Thoracic aorta (tissue), 2 donors: ENCODE measurements around the gene SEC61A1. TPM values are rescaled to one million over a fixed set of nuclear protein-coding genes. Genes with fewer than 3 reads are reported as not detected.

Experiments used
- ATAC-seq: fragments of 150-250 bp; one replicate; pipeline ENCODE4 v1.8.0; 2017; ENCODE audit warnings: low read depth; ENCODE audit not compliant: insufficient number of reproducible peaks, low FRiP score
- DNase-seq: peaks from one replicate; pipeline ENCODE4 v3.0.0-alpha.2; 2020; ENCODE audit warnings: low spot score
- H3K27ac ChIP-seq, 2 donors: fragments of 200-600 bp; sonication (generic); 1 replicate in 1 of 2; 2 replicates in 1 of 2; pipeline ENCODE4 v1.5.1; 2016; ENCODE audit warnings: mild to moderate bottlenecking in 2 of 2, moderate library complexity in 2 of 2
- H3K27me3 ChIP-seq: fragments of 200-600 bp; sonication (generic); replicated peaks from 2 replicates; pipeline ENCODE4 v1.6.0; 2016; ENCODE audit warnings: mild to moderate bottlenecking; ENCODE audit not compliant: insufficient read depth
- H3K36me3 ChIP-seq: fragments of 200-600 bp; sonication (generic); one replicate; pipeline ENCODE4 v1.5.1; 2016
- H3K4me1 ChIP-seq, 2 donors: fragments of 200-600 bp; sonication (generic); 1 replicate in 1 of 2; 2 replicates in 1 of 2; pipeline versions ENCODE4 v1.5.1 to v1.6.0; 2016; ENCODE audit warnings: low read depth in 2 of 2, mild to moderate bottlenecking in 1 of 2; ENCODE audit not compliant: control insufficient read depth in 1 of 2
- H3K4me3 ChIP-seq: fragments of 200-600 bp; sonication (generic); 2 replicates; pipeline ENCODE4 v1.5.1; 2016; ENCODE audit warnings: mild to moderate bottlenecking
- H3K9me3 ChIP-seq: fragments of 200-600 bp; sonication (generic); 2 replicates; pipeline ENCODE4 v1.5.1; 2016
- total RNA-seq, 2 donors: library from RNA; depleted of rRNA; stranded (reverse); fragments of >200 nt; gene quantifications; one replicate each; pipeline versions ENCODE4 v1.1.0 to v1.2.3, GENCODE V29; 2016
- TF ChIP-seq, protein P1 (sequence below): fragments of 200-600 bp; sonication (generic); IDR thresholded peaks from one replicate; pipeline ENCODE4 v1.5.1; 2019; ENCODE audit warnings: antibody characterized with exemption

SEC61A1 gene
- total RNA-seq, 2 donors from 2014 or later = 149 to 182 TPM

- Histone ChIP-seq H3K27ac (no peak overlapping the region), H3K4me1 (peaks cover 0 to 4% of the 10 kb centered on the region in 2 donors), H3K9me3 (no peaks in the 10 kb centered on the region), H3K36me3 (peaks cover 91% of the 10 kb centered on the region), H3K27me3 (no peaks in the 10 kb centered on the region), H3K4me3 (no peak overlapping the region)
- ATAC-seq = no peak
- DNase-seq = no peak
- TF ChIP-seq, protein P1, sequence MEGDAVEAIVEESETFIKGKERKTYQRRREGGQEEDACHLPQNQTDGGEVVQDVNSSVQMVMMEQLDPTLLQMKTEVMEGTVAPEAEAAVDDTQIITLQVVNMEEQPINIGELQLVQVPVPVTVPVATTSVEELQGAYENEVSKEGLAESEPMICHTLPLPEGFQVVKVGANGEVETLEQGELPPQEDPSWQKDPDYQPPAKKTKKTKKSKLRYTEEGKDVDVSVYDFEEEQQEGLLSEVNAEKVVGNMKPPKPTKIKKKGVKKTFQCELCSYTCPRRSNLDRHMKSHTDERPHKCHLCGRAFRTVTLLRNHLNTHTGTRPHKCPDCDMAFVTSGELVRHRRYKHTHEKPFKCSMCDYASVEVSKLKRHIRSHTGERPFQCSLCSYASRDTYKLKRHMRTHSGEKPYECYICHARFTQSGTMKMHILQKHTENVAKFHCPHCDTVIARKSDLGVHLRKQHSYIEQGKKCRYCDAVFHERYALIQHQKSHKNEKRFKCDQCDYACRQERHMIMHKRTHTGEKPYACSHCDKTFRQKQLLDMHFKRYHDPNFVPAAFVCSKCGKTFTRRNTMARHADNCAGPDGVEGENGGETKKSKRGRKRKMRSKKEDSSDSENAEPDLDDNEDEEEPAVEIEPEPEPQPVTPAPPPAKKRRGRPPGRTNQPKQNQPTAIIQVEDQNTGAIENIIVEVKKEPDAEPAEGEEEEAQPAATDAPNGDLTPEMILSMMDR = no peak
These were observed 12.7 kb downstream of the SEC61A1 start for GRCh38 chr3:128064962-128065361.

DNA sequence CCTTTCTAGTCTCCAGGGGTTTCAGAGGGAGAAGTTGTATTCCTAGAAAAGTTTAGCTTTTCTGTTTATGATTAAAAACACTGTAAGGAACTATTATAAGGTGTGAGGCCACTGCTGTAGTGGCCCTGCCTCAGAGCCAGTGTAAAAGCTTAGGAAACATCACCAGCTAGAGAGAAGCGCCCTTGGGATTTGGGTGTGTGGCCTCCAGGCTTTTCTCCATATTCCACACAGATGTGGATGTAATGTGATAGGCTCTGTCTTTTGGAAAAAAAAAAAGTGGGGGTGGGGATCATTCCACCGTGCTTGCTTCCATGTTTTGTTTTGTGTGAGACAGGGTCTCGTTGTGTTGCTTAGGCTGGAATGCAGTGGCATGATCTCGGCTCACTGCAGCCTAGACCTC is 13.9 kb downstream of the SEC61A1 start:
- TF ChIP-seq, protein P1 = no peak
- H3K36me3 ChIP-seq = peaks cover 91% of the 10 kb centered on the region
- H3K27me3 ChIP-seq = no peaks in the 10 kb centered on the region
- peaks cover 0 to 4% of the 10 kb centered on the region in 2 donors for H3K4me1 ChIP-seq
- DNase-seq = no peak
- no peak for ATAC-seq
- H3K4me3 ChIP-seq = no peak overlapping the region
- no peaks in the 10 kb centered on the region for H3K9me3 ChIP-seq
- no peak overlapping the region for H3K27ac ChIP-seq

GRCh38 chr3:128066676-128067075 is 14.4 kb downstream of the SEC61A1 start:
- Histone ChIP-seq H3K4me1 (peaks cover 0 to 2% of the 10 kb centered on the region in 2 donors), H3K9me3 (no peaks in the 10 kb centered on the region), H3K4me3 (no peak overlapping the region), H3K27me3 (no peaks in the 10 kb centered on the region), H3K27ac (no peak overlapping the region), H3K36me3 (peaks cover 89% of the 10 kb centered on the region)
- TF ChIP-seq, protein P1 = no peak
- ATAC-seq (no peak), DNase-seq (no peak)

- TF ChIP-seq, protein P1 = no peak
- peaks cover 81% of the 10 kb centered on the region for H3K36me3 ChIP-seq
- no peaks in the 10 kb centered on the region for H3K9me3 ChIP-seq
- H3K27me3 ChIP-seq = no peaks in the 10 kb centered on the region
- H3K4me3 ChIP-seq = no peak overlapping the region
- ATAC-seq = no peak
- H3K4me1 ChIP-seq = no peaks in the 10 kb centered on the region
- no peak overlapping the region for H3K27ac ChIP-seq
- no peak for DNase-seq
These were observed 15.3 kb downstream of the SEC61A1 start for GRCh38 chr3:128067489-128067888.

DNA sequence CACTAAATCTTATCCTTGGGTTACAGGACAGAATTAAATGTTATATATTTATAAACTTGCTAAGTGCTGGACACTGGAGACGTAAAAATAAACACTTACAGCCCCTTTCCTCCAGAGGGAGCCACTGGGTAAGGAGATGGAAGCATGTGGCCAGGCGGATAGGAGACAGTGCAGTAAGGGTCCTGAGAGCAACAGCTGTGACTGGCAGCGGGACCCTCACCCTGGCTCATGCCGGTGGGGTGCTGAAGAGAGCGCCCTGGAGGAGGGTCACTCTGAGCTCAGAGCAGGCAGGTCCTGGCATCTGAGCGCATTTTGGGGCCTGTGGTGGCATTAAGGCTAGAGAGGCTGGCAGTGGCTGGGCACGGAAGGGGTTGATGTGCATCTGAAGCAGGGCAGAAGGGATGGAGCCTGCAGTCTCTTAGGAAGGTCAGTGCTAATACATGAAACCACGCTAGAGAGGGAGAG is 16.0 kb downstream of the SEC61A1 start:
- ATAC-seq (no peak), DNase-seq (no peak)
- TF ChIP-seq, protein P1 = peak; percentile 37
- Histone ChIP-seq H3K9me3 (no peaks in the 10 kb centered on the region), H3K27me3 (no peaks in the 10 kb centered on the region), H3K4me3 (no peak overlapping the region), H3K36me3 (peaks cover 77% of the 10 kb centered on the region), H3K4me1 (no peaks in the 10 kb centered on the region), H3K27ac (no peak overlapping the region)
